ENCODE data around the gene FBXO36.
"Not testable (repeated sequence)": the region's sequence is repeated elsewhere in the genome, so short reads cannot be mapped to it uniquely, and the experiment has no call there.

The FBXO36 gene

GRCh38 chr2:229922449-229923386, at the start of gene FBXO36:
TSS of gene FBXO36 (plus strand) at chr2:229922503. CDS start at chr2:229922514, 11 bp downstream.
- DNase-seq, result no peak

GRCh38 chr2:229873123-229873581, 49.2 kb upstream of the FBXO36 start:
- DNase-seq, result no peak

GRCh38 chr2:229874647-229875046, 47.7 kb upstream of the FBXO36 start:
- DNase-seq, result no peak

- no peak for DNase-seq
Observed at GRCh38 chr2:229875549-229875948, 46.8 kb upstream of the FBXO36 start.

DNA sequence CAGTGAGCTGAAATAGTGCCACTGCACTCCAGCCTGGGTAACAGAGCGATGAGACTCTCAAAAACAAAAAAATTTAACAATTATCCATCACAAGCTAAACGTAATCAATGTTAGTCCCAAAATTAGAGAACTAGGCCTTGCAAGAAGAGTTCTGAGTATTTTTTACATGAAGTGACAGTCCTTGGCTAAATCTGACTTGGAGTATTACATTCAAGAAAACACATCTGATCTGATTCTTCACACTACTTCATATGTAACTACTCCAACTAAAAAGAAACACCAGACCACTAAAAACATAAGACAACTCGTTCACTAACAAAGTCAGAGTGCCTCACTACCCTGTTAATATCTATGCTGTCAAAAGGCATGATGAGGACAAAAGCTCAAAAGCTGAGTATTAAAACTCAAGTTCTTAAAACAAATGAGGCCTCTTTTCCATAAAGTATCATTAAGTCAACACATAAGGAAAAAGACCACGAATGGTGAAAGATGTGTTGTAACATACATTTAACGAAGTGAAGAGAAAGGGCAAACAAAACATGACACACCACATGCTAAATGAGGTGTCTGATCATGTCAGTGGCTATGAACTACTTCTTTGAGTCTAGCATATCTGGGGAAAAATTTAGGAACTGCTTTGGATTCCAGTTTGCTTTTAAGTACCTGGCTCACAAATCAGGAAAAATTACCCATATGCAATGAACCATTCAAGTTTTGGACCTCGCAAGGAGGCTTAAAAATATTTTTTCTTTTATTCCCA, 42.9 kb upstream of the FBXO36 start:
- no peak for DNase-seq

GRCh38 chr2:229880892-229881586, 41.3 kb upstream of the FBXO36 start:
- no peak for DNase-seq

DNA sequence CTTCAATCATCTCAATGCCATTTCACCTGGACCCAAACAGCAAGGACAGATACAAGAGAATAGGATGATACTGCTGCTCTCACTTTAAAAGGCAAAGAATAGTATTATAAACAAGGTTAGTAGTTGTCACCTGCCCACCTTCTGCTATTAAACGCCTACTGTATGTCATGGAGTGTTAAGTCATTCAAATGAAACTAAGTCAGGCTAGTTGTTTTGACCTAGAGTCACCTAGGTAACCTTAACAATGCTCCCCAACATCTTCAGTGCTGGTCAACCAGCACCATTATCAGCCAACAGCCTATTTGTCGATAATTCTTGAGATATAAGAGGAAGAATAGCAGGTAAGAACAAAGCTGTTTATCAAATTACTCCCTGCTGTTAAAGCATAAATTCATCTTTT, 39.7 kb upstream of the FBXO36 start:
- DNase-seq, result no peak

DNA sequence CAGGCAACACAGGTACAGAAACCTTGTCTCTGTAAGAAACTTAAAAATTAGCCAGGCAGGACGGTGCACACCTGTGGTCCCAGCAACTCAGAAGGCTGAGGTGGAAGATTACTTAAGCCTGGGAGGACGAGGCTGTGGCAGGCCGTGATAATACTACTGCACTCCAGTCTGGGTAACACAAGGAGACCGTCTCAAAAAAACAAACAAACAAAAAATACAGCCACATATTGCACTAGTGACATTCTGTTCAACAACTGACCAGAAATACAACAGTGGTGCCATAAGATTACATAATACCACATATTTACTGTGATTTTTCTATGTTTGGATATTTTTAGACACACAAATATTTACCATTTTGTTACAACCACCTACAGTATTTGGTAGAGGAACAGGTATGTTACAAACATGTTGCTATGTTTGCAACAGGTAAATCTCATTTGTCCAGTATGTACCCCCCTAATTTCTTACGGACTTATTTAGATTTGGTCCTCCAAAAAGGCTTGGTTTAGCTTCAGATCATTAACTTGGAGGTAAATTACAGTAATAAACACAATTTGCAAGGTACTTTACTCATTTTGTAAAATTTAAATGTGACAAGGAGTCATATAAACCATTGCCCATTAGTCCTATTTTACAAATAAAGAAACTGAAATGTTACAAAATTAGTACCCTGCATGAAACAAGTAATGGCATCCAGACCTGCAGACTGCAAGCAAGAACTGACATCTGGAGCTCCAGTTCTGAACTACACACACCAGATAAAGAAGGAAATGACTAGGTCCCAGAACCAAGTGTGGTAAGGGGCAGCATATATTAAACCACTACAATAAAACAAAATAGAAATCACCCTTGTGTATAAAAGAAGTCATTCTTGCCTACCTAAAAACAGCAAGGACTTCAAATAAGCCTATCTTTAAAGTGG, 37.3 kb upstream of the FBXO36 start:
- DNase-seq, result no peak

DNA sequence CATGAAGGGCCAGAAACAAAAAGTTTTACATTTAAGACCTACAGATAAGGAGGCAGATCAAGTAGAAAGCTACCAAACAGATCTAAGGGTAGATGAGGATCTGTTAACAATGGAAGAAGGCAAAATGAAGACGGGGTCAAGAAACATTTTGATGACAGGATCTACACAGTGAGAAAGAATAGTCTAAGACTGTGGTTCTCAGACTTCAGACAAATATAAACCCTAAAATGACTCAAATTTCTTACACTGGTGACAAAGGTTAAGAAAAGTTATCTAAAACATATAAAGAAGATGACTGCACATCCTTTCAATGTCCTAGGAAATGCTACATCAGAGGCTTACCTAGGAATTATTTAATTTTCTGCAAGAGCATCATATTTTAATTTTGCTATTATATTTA, 34.9 kb upstream of the FBXO36 start:
- no peak for DNase-seq

- no peak for DNase-seq
Observed at GRCh38 chr2:229888031-229888430, 34.3 kb upstream of the FBXO36 start.

DNA sequence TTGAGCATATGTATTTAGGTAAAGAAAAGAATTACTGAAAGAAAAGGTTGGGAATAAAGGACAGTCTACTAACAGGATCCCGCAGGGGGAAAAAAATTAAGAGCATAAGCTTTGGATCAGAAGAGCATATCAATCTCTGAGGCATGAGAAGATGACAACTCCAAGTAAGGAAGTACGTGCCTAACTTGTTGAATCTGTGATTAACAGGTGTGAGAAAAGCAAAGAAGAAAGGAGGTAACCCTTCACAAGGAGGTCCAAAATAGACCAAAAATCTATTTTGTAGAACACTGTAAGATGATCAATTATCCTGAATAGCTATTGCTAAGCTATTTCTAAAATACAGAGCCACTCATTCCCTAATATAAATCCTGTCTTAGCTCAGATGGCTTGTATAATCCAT, 33.3 kb upstream of the FBXO36 start:
- DNase-seq, result no peak

DNA sequence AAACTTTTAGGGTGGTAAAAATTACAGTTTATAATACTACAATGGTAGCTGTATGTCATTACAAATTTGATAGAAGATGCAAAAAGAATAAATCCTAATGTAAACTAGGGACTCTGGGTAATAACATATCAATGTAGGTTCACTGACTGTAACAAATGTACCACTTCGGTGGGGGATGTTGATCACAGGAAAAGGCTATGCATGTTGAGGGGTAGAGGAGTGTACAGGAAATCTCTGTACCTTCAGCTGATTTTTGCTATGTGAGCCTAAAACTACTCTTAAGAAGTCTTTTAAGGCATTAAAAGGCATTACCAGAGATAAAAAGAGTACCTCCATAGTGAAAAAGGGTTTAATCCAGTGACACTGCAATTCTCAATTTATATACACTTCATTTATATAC, 25.4 kb upstream of the FBXO36 start:
- DNase-seq, result no peak

DNA sequence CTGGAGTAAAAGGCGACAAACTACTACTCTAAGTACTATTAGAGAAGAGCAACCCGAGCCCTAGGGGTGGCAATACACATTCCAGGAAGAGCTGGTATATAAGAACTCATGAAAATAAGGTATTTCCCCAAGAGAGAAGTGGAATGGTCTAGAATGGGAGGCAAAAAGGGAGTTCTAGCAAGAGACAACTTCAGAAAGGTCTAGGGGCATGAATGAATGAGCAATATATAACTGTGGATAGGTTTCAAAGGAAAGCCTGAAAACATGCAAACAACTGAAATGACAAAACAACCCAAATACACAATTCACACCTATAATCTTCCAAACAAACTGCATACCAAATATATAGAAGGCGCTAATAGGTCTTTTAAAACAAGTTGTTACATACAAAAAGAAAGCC, 22.7 kb upstream of the FBXO36 start:
- DNase-seq, result no peak

GRCh38 chr2:229900012-229900411, 22.3 kb upstream of the FBXO36 start:
- no peak for DNase-seq

GRCh38 chr2:229900514-229900913, 21.8 kb upstream of the FBXO36 start:
- not testable (repeated sequence) for DNase-seq

DNA sequence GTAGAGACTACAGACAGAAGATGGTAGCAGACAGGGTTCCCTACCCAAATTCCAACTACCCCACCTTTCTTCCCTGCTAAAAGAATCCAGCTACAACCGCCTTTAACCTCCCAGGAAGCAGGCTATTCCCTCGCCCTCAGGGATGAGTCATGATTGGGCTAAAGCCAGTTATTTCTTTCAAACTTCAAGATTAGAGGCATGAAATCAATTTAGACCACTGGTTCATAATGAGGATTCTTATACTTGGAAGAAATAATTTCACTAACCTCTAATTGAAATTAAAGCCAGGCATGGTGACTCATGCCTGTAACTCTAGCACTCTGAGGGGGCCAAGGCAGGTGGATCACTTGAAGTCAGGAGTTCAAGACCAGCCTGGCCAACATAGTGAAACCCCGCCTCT, 20.5 kb upstream of the FBXO36 start:
- DNase-seq, result no peak

DNA sequence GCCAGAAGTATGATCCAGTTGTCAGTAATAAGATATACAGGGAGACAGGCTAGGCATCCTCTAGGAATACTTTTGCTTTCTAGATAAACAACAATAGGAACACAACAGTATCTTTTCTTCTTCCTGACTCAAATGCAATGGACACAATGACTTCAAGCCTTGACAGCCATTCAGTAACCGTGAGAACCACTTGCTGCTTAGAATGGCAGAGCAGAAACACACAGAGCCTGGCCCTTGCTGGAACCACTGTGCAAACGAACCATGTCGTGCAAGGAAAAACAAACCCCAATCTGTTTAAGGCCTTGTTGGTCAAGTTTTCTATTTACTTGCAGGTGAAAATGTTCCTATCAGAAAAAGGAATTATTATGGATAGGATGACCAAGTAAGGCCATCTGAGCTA, 19.3 kb upstream of the FBXO36 start:
- DNase-seq, result no peak

- no peak for DNase-seq
Observed at GRCh38 chr2:229905601-229906000, 16.7 kb upstream of the FBXO36 start.

DNA sequence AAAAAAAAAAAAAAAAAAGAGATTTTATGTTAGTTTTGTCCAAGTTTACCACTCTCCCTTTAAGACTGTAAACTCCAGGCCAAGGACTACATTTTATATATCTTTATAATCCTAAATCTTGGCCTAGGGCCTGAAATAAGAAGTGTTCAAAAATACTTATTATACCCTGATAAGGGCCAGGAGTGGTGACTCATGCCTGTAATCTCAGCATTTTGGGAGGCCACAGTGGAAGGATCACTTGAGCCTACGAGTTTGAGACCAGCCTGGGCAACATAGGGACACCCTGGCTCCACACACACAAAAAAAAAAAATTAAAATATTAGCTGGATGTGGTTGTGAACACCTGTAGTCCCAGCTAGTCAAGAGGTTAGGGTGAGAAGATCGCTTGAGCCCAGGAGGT, 13.2 kb upstream of the FBXO36 start:
- DNase-seq, result no peak

DNA sequence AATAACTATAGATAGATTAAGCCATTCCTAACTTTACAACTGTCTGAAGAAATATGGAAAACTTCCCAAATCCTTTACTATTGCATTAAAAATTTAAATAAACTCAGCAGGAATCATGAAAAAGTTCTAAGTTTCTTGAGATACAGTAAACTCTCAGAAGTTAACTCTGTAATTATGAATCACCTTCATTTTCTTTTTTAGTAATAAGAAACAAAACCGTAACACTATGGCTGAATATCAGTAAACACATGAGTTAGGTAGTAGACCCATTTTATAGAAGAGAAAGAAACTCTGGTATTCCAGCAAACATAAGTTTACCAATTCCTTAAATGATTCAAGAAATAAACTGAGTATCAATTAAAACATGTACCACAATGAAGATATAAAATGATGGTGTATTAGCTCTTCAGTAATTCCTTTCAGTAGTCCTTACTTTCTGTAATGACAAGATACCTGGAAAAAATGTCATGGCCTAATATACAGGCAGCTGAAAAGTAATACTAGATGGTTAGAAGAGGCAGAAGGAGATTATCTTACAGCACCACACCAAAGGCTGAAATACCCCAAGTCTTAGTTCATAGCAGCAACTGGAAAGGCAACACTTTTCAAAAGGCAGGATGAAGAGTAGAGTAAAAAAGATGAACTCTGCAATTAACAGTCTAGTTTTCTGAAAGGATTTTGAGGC, 12.0 kb upstream of the FBXO36 start:
- DNase-seq, result no peak

- no peak for DNase-seq
Observed at GRCh38 chr2:229910832-229911412, 11.4 kb upstream of the FBXO36 start.

Measured in NCI-H187 treated with DMSO at 0.1 percent for 48 hours (cell line).